HL-60 (cell line): ENCODE measurements around the gene GLYR1.

Experiments
- DNase-seq, 2 experiments: peaks; one replicate each; pipeline ENCODE4 v3.0.0-alpha.2; 2010 to 2020; ENCODE audit warnings: low read depth in 1 of 2, low spot score in 1 of 2
- H3K27ac ChIP-seq: fragments of 250-450 bp; sonication (Bioruptor Pico); replicated peaks from 2 replicates; pipeline ENCODE4 v1.5.1; 2020; ENCODE audit warnings: mild to moderate bottlenecking, moderate library complexity
- H3K27me3 ChIP-seq: fragments of 250-450 bp; sonication (Bioruptor Pico); 2 replicates; pipeline ENCODE4 v1.5.1; 2021; ENCODE audit warnings: mild to moderate bottlenecking, moderate library complexity; ENCODE audit not compliant: insufficient read depth, poor library complexity, severe bottlenecking
- H3K4me3 ChIP-seq: replicated peaks from 2 replicates; pipeline ENCODE4 v1.5.1; 2011; ENCODE audit warnings: mild to moderate bottlenecking, control low read depth, low read length; ENCODE audit not compliant: insufficient read depth
- CTCF ChIP-seq: IDR thresholded peaks from one replicate; pipeline ENCODE4 v1.5.1; 2011; ENCODE audit warnings: low read length, control low read depth, inconsistent platforms; ENCODE audit not compliant: insufficient read depth
- GABPA ChIP-seq: IDR thresholded peaks from 2 replicates; pipeline ENCODE4 v1.6.1; 2012; ENCODE audit warnings: low read depth
- POLR2AphosphoS5 ChIP-seq: IDR thresholded peaks from 2 replicates; pipeline ENCODE4 v1.6.1; 2012; ENCODE audit warnings: low read depth
- REST ChIP-seq: IDR thresholded peaks from 2 replicates; pipeline ENCODE4 v1.6.1; 2012; ENCODE audit warnings: low read depth; ENCODE audit not compliant: insufficient replicate concordance
- SPI1 ChIP-seq: IDR thresholded peaks from 2 replicates; pipeline ENCODE4 v1.6.1; 2012; ENCODE audit warnings: low read depth, mild to moderate bottlenecking, borderline replicate concordance

Gene GLYR1

DNA sequence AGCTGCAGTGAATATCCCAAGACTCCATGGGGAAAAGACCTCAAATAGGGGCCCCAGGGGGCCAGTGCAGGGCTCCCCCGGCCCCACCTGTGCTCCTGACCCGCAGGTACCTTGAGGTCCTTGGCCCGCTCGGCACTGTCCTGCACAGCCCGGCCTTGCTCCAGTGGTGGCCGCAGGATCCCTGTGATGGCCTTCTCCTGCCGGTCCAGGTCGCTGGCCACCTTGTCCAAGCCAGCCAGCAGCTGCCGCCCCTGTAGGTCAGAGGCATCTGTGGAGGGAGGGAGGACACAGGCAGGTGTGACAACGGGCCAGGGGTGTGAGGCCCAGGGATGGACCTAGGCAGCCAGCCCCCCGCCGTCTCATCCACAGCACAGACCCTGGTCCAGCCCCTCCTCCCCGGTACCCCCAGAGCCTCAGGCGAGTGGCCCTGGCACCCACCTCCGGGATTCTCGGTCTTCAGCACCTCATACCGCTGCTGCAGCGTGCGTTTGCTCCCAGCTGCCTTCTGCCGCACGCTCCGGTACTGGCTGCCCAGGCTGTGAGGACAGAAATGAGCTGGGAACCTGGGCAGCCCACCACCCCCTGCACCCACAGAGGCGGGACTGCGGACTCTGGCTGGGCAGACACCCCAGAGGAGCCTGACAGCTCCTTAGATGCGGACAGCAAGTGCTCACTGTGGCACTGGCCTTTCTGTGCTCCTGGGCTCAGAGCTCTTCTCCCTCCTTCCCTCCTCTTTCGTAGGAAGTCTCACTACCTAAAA is 46.2 kb upstream of the GLYR1 start:
- no peak for DNase-seq
- H3K4me3 ChIP-seq, result no peak overlapping the region
- no peak for TF ChIP-seq POLR2AphosphoS5
- no peak for TF ChIP-seq CTCF
- no peak for TF ChIP-seq SPI1
- no peak for TF ChIP-seq REST
- no peak for TF ChIP-seq GABPA
- no peak overlapping the region for H3K27ac ChIP-seq
- no peaks in the 10 kb centered on the region for H3K27me3 ChIP-seq

DNA sequence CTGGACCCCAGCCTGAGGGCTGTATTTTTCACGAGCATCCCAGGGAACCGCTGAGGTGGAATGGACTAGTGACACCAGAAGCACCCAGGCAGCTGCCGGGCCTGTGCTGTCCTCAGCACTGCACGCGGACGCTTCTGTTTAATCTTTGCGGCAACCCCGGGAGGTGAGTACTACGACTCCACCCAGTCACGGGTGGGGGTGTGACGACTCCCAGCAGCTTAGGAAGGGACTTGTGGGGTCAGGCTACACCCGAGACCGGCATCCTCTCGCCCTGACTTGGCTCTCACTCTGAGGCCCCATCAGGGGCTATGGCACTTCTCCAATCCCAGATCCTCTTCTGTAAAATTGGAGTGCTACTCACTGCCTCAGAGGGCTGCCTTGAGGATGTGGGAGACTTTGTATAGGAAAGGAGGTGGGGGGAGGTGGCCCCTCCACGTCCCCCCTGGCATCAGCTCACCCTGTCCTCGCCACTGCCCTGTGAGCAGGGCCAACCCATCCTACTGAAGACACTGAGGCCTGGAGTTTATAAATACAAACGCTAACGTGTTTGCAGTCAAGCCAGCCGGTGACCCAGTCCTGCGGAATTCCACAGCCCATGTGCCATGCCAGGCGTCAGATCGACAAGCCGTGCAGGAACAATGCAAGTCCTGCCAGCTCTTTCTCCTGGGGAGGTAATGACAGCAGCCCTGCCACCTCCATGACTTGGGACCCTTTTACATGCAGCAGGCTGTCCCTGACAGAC is 45.4 kb upstream of the GLYR1 start:
- no peak overlapping the region for H3K4me3 ChIP-seq
- TF ChIP-seq POLR2AphosphoS5 (no peak), CTCF (no peak), REST (no peak), SPI1 (no peak; the same call in 1 of the 2 replicates), GABPA (no peak)
- no peak overlapping the region for H3K27ac ChIP-seq
- peak in 1 of 2 experiments; percentile 17 for DNase-seq
- no peaks in the 10 kb centered on the region for H3K27me3 ChIP-seq

DNA sequence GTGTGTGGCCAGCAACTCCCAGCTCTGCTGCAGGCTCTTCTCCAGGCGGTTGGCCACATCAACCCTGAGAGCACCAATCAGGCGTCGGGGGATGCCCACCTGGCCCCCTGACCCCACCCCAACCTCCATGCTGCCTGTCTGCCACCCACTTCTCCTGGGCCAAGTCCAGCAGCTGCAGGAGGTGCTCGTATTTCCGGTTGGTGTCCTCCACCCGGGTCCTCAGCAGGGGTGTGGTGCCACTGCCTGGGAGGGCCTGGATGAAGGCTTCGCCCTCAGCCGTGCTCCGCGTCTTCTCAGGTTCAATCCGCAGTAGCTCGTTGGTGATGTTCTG is 44.8 kb upstream of the GLYR1 start:
- DNase-seq, result no peak
- Histone ChIP-seq H3K27me3 (no peaks in the 10 kb centered on the region), H3K4me3 (no peak overlapping the region), H3K27ac (no peak overlapping the region)
- TF ChIP-seq POLR2AphosphoS5 (no peak), REST (no peak), GABPA (no peak), CTCF (no peak), SPI1 (no peak)
